PC-3 (cell line): ENCODE data around the gene CCR7. TPM values are rescaled to one million over a fixed set of nuclear protein-coding genes. Genes with fewer than 3 reads are reported as not detected.
A peak's percentile ranks its signal among the peaks of the same experiment; 100 is the strongest.

ENCODE experiments used
- ATAC-seq: fragments of 200-7000 bp; cut with Tn5 transposase; 2 replicates; pipeline ENCODE4 v1.9.1; 2020; ENCODE audit warnings: mild to moderate bottlenecking, moderate library complexity
- BruUV-seq: library from RNA; stranded (reverse); fragments of 400-500 nt; replicated peaks from 2 replicates; lab custom pipeline; 2021; lab: Mats Ljungman, UMichigan
- CTCF ChIA-PET: fragments of 300-600 bp; sonication (Branson Sonifier 250); formaldehyde crosslinking; loops from one replicate; lab custom pipeline; 2022; ENCODE audit warnings: antibody characterized with exemption; lab: Charles Lee
- POLR2A ChIA-PET: fragments of 300-600 bp; sonication (Branson Sonifier 250); formaldehyde crosslinking; loops from one replicate; lab custom pipeline; 2022; ENCODE audit warnings: antibody characterized with exemption; ENCODE audit not compliant: unreplicated experiment; lab: Charles Lee
- DNase-seq: peaks from one replicate; pipeline ENCODE4 v3.0.0-alpha.2; 2015
- H2AFZ ChIP-seq: fragments of 300-600 bp; sonication (generic); 2 replicates; pipeline ENCODE4 v1.6.0; 2016; ENCODE audit warnings: antibody characterized with exemption, low read length
- H3F3A ChIP-seq: fragments of 300-600 bp; sonication (generic); one replicate; pipeline ENCODE4 v1.6.0; 2017; ENCODE audit warnings: antibody characterized with exemption, low read length, control low read depth, mild to moderate bottlenecking; ENCODE audit not compliant: unreplicated experiment
- H3K27ac ChIP-seq: fragments of 300-600 bp; sonication (generic); 2 replicates; pipeline ENCODE4 v1.5.1; 2016; ENCODE audit warnings: mild to moderate bottlenecking, low read length
- H3K27me3 ChIP-seq: fragments of 300-600 bp; sonication (generic); 2 replicates; pipeline ENCODE4 v1.6.1; 2016; ENCODE audit warnings: low read length, mixed read lengths
- H3K36me3 ChIP-seq: fragments of 300-600 bp; sonication (generic); 2 replicates; pipeline ENCODE4 v1.6.1; 2016; ENCODE audit warnings: low read depth, mixed run types, low read length, mixed read lengths
- H3K4me1 ChIP-seq: fragments of 300-600 bp; sonication (generic); 2 replicates; pipeline ENCODE4 v1.5.1; 2016; ENCODE audit warnings: low read length; ENCODE audit not compliant: insufficient read depth
- H3K4me2 ChIP-seq: fragments of 300-600 bp; sonication (generic); 2 replicates; pipeline ENCODE4 v1.6.0; 2016; ENCODE audit warnings: low read length
- H3K4me3 ChIP-seq: fragments of 300-600 bp; sonication (generic); 2 replicates; pipeline ENCODE4 v1.5.1; 2016; ENCODE audit warnings: mild to moderate bottlenecking, low read length, mixed read lengths
- H3K79me2 ChIP-seq: fragments of 300-600 bp; sonication (generic); 2 replicates; pipeline ENCODE4 v1.6.1; 2017; ENCODE audit warnings: low read length, mixed read lengths
- H3K9ac ChIP-seq: fragments of 300-600 bp; sonication (generic); 2 replicates; pipeline ENCODE4 v1.6.0; 2016; ENCODE audit warnings: mild to moderate bottlenecking, low read length
- H3K9me2 ChIP-seq: fragments of 300-600 bp; sonication (generic); replicated peaks from 2 replicates; pipeline ENCODE4 v1.6.1; 2016; ENCODE audit warnings: mixed run types, low read length, mixed read lengths
- H3K9me3 ChIP-seq: fragments of 300-600 bp; sonication (generic); 2 replicates; pipeline ENCODE4 v1.6.1; 2016; ENCODE audit warnings: low read length, mixed read lengths
- H4K20me1 ChIP-seq: fragments of 300-600 bp; sonication (generic); 2 replicates; pipeline ENCODE4 v1.6.1; 2016; ENCODE audit warnings: low read length, mixed read lengths
- EZH2 ChIP-seq: fragments of 300-600 bp; sonication (generic); IDR thresholded peaks from one replicate; pipeline ENCODE4 v1.6.1; 2017; ENCODE audit warnings: antibody characterized with exemption, mild to moderate bottlenecking, low read length; ENCODE audit not compliant: unreplicated experiment
- EZH2phosphoT487 ChIP-seq: fragments of 300-600 bp; sonication (generic); IDR thresholded peaks from 2 replicates; pipeline ENCODE4 v1.6.1; 2018; ENCODE audit warnings: mild to moderate bottlenecking, antibody characterized with exemption, low read length, borderline replicate concordance
- intact Hi-C: fragments of 100-400 bp; cut with micrococcal nuclease; formaldehyde crosslinking; loops from 2 replicates; pipeline ENCODE4 v1.9.0; 2023
- total RNA-seq: library from RNA; depleted of rRNA; stranded (reverse); fragments of >200 nt; gene quantifications from 2 replicates; pipeline ENCODE4 v1.2.3, GENCODE V29; 2014
- TF ChIP-seq, protein P1 (sequence below): fragments of 300-600 bp; sonication (generic); conservative IDR thresholded peaks from 2 replicates; pipeline ENCODE4 v1.5.1; 2017; ENCODE audit warnings: antibody characterized with exemption, low read depth, mild to moderate bottlenecking, low read length

Gene CCR7
- total RNA-seq, 1 experiment from 2014 or later, result not detected

DNA sequence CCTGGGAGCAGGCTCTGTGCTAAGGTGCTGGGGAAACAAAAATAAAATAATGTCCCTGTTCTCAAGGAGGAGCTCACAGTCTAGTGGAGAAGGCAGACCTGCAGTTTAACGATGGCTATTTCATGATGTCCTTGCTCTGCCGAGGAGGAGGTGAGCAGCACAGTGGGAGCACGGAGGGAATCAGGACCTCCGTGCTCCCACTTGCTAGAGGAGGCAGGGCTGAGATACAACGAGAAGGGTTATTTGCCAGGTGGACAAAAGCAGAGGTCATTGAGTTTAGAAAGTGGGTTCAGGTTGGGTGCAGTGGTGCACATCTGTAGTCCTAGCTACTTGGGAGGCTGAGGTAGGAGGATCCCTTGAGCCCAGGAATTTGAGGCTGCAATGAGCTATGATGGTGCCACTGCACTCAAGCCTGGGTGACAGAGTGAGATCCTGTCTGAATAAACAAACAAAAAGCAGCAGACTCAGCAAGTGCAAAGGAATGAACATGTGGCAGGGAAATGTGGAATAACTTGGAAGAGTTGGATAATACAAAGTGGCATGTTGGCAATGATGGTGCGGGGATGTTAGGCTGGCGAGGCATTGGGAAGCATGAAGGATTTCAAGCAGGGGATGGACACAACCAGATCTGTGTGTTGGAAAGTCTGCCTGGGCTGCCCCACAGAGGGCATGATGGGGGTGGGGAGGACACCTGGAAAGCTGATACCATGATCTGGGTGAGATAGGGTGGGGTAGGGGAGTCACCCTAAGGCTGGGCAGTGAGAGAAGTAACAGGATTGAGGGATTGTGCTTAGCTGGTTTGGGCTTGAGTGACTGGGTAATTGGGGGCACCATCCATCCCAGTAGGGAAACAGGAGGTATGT lies 51.0 kb downstream of the CCR7 start:
- TF ChIP-seq EZH2phosphoT487 (no peak), EZH2 (no peak)
- TF ChIP-seq, protein P1, sequence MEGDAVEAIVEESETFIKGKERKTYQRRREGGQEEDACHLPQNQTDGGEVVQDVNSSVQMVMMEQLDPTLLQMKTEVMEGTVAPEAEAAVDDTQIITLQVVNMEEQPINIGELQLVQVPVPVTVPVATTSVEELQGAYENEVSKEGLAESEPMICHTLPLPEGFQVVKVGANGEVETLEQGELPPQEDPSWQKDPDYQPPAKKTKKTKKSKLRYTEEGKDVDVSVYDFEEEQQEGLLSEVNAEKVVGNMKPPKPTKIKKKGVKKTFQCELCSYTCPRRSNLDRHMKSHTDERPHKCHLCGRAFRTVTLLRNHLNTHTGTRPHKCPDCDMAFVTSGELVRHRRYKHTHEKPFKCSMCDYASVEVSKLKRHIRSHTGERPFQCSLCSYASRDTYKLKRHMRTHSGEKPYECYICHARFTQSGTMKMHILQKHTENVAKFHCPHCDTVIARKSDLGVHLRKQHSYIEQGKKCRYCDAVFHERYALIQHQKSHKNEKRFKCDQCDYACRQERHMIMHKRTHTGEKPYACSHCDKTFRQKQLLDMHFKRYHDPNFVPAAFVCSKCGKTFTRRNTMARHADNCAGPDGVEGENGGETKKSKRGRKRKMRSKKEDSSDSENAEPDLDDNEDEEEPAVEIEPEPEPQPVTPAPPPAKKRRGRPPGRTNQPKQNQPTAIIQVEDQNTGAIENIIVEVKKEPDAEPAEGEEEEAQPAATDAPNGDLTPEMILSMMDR, result no peak
- Histone ChIP-seq H3K9ac (no peak overlapping the region), H3K9me3 (no peaks in the 10 kb centered on the region), H2AFZ (no peak overlapping the region), H3K27ac (no peak overlapping the region), H3F3A (peaks cover 5% of the 10 kb centered on the region), H3K36me3 (no peaks in the 10 kb centered on the region), H3K27me3 (no peaks in the 10 kb centered on the region), H3K4me1 (peaks cover 83% of the 10 kb centered on the region), H3K4me3 (no peak overlapping the region), H3K9me2 (no peaks in the 10 kb centered on the region), H3K79me2 (peaks cover 5% of the 10 kb centered on the region), H4K20me1 (no peaks in the 10 kb centered on the region), H3K4me2 (no peak overlapping the region)
- DNase-seq (no peak), ATAC-seq (no peak)
- ChIA-PET CTCF (no interaction called here), POLR2A (interaction anchor here (0.5 kb wide), 1 partner anchor 305 kb away, joined by 3 read pairs; no protein-coding TSS in a partner anchor)
- intact Hi-C loops, result no loop called here
- BruUV-seq, result no TSS peak

GRCh38 chr17:40511667-40512220 lies 53.5 kb downstream of the CCR7 start:
- Histone ChIP-seq H3K36me3 (no peaks in the 10 kb centered on the region), H3K27ac (peak overlapping the region; percentile 91), H2AFZ (no peak overlapping the region), H3K9me2 (no peaks in the 10 kb centered on the region), H4K20me1 (no peaks in the 10 kb centered on the region), H3K4me1 (peaks cover 58% of the 10 kb centered on the region), H3K27me3 (no peaks in the 10 kb centered on the region), H3K9me3 (no peaks in the 10 kb centered on the region), H3K79me2 (no peaks in the 10 kb centered on the region; the same call in 1 of the 2 replicates), H3K9ac (peak overlapping the region; percentile 12; the same call in 1 of the 2 replicates), H3F3A (no peaks in the 10 kb centered on the region), H3K4me2 (peak overlapping the region; percentile 28), H3K4me3 (no peak overlapping the region)
- ChIA-PET POLR2A (interaction anchor here (0.6 kb wide), 1 partner anchor 15 kb away, joined by 3 read pairs; no protein-coding TSS in a partner anchor), CTCF (no interaction called here)
- no peak for ATAC-seq
- BruUV-seq, result no TSS peak
- TF ChIP-seq, protein P1, result no peak
- TF ChIP-seq EZH2 (no peak), EZH2phosphoT487 (no peak)
- intact Hi-C loops, result no loop called here
- DNase-seq, result no peak
